ENCODE data around the gene GSK3A. TPM values are rescaled to one million over a fixed set of nuclear protein-coding genes. Genes with fewer than 3 reads are reported as not detected.

Gene GSK3A
- total RNA-seq, 6 experiments from 2014 or later, result 12.3 to 14.8 (median 13.5) TPM

DNA sequence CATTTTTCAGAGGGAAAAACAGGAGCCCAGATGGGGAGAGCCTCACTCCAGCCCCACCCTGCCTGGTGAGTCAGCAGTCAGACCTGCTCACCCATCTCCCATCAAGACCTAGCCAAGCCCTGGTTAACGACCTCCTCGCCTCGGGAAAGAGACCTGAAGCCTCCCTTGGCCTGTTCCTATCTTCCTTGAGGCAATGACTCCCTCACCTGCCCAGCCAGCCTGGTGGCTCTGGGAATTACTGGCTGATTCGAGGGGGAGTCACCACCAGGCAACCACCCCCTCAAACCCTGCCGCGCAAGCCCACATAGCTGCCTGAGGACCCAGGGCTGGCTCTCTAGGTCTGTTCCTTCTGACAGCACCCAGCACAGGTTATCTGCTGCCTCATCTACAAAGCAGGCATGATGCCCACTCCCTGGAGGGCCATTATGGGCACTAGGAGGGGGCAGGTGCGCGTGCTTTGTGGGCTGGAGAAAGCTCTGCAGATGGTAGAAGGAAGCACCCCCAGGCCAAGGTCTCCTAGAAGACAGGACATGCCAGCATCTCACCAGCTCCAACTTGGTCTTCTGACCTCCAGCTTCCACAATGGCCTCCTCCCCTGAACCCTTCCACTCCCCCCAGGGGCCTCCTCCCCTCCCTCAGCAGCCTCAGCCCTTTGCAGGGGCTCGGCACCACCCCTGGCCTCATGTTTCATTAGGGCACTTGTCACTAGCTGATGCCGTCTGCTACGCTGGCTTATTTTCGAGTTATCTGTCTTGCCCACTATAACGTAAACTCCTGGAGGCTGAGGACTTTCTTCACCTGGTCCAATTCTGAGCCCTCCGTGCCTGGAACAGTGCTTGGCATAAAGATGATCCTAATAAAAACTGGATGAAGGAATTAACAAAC, 35.3 kb downstream of the GSK3A start:
- WGBS (ENCODE audit: insufficient coverage, low coverage, low lambda C conversion rate, missing lambda C conversion rate), result 76% methylated on average over 7 of the region's 14 CpGs
- H3K27ac ChIP-seq, result no peak overlapping the region
- ATAC-seq, result no peak

DNA sequence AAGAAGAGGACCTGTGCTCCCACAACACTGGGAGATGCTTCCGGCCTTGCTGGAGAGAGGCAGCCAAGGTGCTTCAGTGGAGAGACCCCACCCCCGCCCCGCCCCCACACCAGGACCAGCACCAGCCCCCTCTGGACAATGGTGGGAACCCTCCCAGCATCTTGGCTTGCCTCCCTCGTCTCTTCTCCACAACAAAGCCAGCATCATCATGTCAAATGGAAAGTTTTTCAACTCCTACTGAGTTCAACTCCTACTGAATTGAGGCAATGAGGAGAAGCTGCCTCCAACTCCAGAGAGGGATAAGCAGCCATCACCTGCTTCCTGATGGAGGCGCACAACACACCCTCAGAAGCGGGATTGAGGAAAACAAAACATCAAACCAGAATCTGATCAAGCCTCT, 37.7 kb downstream of the GSK3A start:
- DNase-seq (no peak), ATAC-seq (no peak)
- Histone ChIP-seq H3K27me3 (no peaks in the 10 kb centered on the region), H3K4me1 (peaks cover 0 to 4% (median 0%) of the 10 kb centered on the region in 4 donors), H3K9me3 (no peaks in the 10 kb centered on the region), H3K36me3 (peaks cover 0 to 78% (median 20%) of the 10 kb centered on the region in 4 donors), H3K4me3 (no peak overlapping the region), H3K27ac (no peak overlapping the region)
- TF ChIP-seq, protein P1, sequence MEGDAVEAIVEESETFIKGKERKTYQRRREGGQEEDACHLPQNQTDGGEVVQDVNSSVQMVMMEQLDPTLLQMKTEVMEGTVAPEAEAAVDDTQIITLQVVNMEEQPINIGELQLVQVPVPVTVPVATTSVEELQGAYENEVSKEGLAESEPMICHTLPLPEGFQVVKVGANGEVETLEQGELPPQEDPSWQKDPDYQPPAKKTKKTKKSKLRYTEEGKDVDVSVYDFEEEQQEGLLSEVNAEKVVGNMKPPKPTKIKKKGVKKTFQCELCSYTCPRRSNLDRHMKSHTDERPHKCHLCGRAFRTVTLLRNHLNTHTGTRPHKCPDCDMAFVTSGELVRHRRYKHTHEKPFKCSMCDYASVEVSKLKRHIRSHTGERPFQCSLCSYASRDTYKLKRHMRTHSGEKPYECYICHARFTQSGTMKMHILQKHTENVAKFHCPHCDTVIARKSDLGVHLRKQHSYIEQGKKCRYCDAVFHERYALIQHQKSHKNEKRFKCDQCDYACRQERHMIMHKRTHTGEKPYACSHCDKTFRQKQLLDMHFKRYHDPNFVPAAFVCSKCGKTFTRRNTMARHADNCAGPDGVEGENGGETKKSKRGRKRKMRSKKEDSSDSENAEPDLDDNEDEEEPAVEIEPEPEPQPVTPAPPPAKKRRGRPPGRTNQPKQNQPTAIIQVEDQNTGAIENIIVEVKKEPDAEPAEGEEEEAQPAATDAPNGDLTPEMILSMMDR (IDR thresholded peaks at IDR 0.05), result no peak
- TF ChIP-seq POLR2A (IDR thresholded peaks at IDR 0.05), result no peak
- 81% methylated on average over 4 of the region's 6 CpGs for WGBS (ENCODE audit: insufficient coverage, low coverage, low lambda C conversion rate, missing lambda C conversion rate)
- intact Hi-C loops (cut with DNase I), result no loop called here

More for the DNA sequence above, 35.3 kb downstream of the GSK3A start:
- Histone ChIP-seq H3K4me3 (no peak overlapping the region), H3K9me3 (no peaks in the 10 kb centered on the region), H3K4me1 (no peaks in the 10 kb centered on the region), H3K36me3 (peaks cover 0 to 88% (median 26%) of the 10 kb centered on the region in 4 donors), H3K27me3 (no peaks in the 10 kb centered on the region)
- TF ChIP-seq POLR2A (IDR thresholded peaks at IDR 0.05), result no peak
- TF ChIP-seq, protein P1 (IDR thresholded peaks at IDR 0.05), result no peak
- DNase-seq, result no peak
- intact Hi-C loops (cut with DNase I), result no loop called here

DNA sequence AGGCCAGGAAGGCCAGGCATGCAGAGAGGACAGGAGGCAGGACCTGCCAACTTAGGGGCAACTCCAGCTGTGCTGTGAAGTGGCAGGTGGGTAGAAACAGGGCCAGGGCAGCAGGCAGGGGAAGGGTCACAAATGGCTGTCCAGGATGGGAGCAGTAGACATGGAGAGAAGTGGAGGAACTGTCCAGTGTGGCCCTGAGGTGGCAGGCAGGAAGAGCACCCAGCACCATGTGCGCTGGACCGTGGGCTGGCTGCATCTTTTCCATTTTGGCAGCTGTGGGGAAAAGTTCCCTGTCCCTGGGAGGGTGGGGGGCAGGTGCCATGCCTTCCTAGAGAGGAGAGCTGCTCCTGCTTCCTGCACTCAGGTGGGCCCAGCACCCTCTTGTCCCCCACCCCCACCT, 38.7 kb downstream of the GSK3A start:
- no peak overlapping the region for H3K27ac ChIP-seq
- intact Hi-C loops (cut with DNase I), result no loop called here
- TF ChIP-seq, protein P1 (IDR thresholded peaks at IDR 0.05), result no peak
- TF ChIP-seq POLR2A (IDR thresholded peaks at IDR 0.05), result no peak
- DNase-seq (no peak), ATAC-seq (no peak)
- H3K36me3 ChIP-seq, result peaks cover 0 to 78% (median 16%) of the 10 kb centered on the region in 4 donors
- no peak overlapping the region for H3K4me3 ChIP-seq
- no peaks in the 10 kb centered on the region for H3K27me3 ChIP-seq
- no peaks in the 10 kb centered on the region for H3K9me3 ChIP-seq
- peaks cover 0 to 4% (median 0%) of the 10 kb centered on the region in 4 donors for H3K4me1 ChIP-seq
- WGBS (ENCODE audit: insufficient coverage, low coverage, low lambda C conversion rate, missing lambda C conversion rate), result no CpG with 5 or more reads among the region's 2 CpGs

DNA sequence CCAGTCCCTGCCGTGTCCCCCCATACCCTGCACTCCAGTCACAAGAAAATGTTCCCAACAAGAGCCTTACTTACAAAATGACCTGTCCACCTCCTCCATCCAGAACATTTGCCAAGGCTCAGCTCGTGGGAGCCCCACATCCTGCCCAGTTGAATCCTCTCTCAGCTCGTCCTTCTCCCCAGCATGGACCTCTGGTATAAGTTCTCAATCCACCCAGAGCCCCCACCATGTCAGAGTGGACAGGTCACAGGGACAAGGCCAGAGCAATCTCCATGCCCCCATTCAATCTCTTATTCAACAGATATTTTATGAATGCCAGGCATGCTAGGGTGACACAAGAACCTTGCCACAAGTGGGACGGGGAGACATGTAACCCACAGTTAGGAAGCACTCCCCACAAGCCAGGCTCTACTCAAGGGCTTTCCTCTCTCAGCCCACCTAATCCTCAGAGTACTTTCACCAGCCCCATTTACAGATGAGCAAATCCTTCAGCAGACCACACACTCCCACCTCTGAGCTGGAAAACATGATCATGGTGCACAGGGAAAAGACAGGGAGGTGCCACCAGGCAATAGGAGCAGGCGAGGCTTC, 40.0 kb downstream of the GSK3A start:
- Histone ChIP-seq H3K27me3 (no peaks in the 10 kb centered on the region), H3K9me3 (no peaks in the 10 kb centered on the region), H3K36me3 (peaks cover 0 to 72% (median 10%) of the 10 kb centered on the region in 4 donors), H3K4me1 (peaks cover 0 to 4% (median 0%) of the 10 kb centered on the region in 4 donors), H3K27ac (peak overlapping the region in 2 of 3 donors; percentile 51 to 67), H3K4me3 (no peak overlapping the region)
- no peak for TF ChIP-seq POLR2A (IDR thresholded peaks at IDR 0.05)
- TF ChIP-seq, protein P1 (IDR thresholded peaks at IDR 0.05), result no peak
- no peak for ATAC-seq
- 81% methylated on average over 3 of the region's 5 CpGs for WGBS (ENCODE audit: insufficient coverage, low coverage, low lambda C conversion rate, missing lambda C conversion rate)
- intact Hi-C loops (cut with DNase I), result no loop called here
- no peak for DNase-seq
